GM19023 (cell line): ENCODE measurements around the gene ABHD2.
"Not testable (repeated sequence)": the region's sequence is repeated elsewhere in the genome, so short reads cannot be mapped to it uniquely, and the experiment has no call there.

ENCODE experiments used
- ATAC-seq: cut with Tn5 transposase; IDR thresholded peaks from one replicate; pipeline ENCODE4 v1.9.1; 2021; ENCODE audit warnings: mild to moderate bottlenecking, moderate library complexity; ENCODE audit not compliant: unreplicated experiment

The ABHD2 gene

DNA sequence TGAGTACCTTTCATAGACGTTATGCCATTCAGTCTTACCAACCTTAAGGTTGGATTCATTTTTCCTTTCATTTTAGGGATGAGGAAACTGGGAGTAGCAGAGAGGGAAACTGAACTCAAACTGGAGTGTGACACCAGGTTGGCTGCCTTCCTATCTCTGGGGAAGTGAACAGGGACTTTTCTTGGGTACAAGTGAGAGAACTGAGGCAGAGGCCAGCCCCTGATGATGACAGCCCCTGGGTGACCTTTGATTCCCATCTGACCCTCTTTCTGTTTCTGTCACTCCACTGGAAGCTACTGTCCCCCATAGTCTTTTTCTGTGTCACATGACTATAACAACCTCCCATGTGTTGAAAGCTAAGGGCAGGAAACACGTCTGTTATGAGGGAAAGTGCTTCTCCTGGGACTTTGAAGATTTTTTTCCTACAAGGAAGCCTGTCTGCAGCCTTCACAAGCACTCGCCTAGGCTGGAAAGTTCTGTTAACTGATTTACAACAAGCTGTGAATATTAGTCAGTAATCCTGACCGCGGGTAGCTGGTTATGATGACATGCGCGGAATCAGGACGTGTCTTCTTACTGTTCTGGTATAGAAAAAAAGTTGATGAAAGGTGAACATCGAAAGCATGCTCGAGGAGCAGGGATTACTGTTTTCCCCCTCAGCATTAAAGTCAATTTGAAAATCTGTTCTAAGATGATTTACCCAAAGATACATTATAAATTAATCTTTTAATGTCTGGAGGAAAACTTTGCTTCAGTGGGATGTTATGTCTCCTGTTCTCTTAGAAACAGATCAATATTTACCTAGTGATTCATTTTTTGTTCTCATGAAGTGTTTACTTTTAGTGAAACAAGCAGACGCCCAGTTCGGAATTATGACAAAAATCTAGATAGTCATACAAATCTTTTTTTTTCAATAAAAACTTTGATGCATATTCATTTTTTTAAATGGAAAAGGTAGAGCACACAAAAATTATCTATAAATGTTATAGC, 31.5 kb downstream of the ABHD2 start:
- no peak for ATAC-seq

DNA sequence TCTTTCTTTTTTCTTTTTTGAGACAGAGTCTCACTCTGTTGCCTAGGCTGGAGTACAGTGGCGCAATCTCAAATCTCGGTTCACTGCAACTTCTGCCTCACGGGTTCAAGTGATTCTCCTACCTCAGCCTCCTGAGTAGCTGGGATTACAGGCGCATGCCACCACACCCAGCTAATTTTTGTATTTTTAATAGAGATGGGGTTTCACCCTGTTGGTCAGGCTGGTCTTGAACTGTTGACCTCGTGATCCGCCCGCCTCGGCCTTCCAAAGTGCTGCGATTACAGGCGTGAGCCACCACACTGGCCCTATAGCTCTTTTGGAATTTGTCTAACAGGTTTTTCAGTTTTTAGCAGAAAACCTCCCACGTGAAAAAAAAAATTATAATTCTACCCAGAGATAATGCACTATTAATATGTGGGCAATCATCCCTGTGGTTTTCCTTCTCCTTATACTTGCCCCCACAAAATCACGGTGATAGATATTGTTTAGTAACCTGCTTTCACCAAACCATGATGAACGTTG, 32.3 kb downstream of the ABHD2 start:
- ATAC-seq: not testable (repeated sequence)

DNA sequence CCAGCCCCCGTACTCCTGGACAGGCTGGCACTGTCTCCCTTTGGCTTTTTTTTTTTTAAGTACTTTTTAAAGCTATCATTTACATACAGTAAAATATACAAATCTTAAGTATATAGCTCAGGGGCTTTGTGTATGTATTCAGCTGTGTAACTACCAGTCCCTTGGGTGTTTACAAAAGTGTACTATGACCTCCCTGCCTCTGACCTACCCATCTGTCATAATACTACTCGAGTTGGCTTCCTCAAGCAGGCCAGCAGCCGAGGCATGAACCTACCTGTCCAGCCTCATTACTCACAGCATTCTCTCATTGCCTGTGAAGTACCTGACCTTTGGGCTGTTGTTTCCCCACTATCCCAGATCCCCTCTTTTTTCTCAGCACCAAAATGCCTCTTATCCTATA, 33.2 kb downstream of the ABHD2 start:
- ATAC-seq: no peak

DNA sequence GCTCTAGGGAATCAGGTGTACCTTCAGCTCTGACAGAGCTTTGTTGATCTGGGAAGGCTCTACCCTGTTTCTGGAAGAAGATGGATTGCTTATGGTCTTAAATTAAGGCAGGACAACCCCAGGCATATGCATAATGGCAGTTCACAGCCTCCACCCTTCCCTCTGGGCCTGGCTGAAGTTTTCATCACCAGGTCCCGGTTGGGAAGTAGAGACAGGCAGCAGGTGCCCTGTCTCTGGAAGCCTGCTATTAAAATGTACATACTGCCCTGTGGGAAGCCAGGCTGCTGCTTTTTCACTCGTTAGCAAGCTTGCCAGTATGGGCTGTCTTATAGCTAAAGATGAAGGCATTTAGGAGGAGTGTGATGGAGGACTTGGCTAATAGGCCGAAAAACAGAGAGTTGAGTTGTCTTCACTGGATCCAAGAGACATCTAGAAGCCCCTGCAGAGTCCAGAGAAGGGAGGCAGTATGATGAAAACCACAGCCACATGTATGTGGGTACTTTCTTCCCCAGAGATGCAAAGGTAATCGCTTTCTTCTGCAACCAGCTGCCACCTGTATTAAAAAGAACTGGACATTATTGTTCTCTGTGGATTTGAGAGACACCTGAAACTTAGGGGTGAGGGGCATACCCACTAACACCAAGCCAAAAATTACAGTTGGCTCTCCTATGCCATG, 34.4 kb downstream of the ABHD2 start:
- ATAC-seq: no peak

DNA sequence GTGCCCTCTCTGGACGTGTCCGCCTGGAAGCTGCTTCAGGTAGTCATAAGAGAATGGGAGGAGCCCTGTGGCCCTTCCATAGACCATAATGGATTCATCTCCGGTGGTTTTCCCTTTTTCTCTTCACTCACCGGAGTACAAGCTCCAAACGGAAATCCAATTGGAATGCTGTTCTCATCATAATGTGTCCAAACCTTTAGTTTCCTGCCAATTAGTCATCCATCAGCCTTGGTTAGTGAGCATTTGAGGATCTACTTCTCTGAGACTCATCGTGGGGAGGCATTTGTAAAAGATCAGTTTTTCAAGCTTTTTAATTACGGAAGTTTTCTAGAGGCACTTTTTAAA, 34.9 kb downstream of the ABHD2 start:
- ATAC-seq: no peak

DNA sequence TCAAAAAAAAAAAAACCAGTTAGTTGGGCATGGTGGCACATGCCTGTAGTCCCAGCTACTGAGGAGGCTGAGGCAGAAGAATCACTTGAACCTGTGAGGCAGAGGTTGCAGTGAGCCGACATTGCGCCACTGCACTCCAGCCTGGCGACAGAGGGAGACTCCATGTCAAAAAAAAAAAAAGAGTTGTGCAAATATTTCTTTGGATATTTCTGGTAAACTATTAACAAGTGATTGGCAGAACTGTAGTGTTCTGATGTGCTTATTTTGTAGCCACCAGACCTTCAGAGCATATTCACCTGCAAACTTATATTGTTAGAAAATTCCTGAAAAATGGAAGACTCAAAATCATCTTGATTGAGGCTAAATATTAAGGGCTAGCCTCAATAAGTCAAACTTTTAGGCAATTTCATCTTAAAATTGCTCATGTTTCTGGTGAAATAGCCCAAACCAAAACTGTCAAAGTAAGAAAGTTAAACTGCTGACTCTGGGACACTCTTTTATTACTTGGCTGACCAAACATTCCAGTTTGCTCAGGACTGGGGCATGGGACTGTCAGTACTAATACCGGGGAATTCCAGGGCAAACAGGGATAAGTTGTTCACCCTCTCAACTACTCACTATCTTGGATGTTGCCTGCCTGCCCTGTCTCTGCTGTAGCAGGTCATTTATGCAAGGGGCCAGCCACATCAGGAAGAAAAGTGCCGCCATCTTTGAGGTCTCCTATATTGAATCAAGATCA, 37.0 kb downstream of the ABHD2 start:
- no peak for ATAC-seq

DNA sequence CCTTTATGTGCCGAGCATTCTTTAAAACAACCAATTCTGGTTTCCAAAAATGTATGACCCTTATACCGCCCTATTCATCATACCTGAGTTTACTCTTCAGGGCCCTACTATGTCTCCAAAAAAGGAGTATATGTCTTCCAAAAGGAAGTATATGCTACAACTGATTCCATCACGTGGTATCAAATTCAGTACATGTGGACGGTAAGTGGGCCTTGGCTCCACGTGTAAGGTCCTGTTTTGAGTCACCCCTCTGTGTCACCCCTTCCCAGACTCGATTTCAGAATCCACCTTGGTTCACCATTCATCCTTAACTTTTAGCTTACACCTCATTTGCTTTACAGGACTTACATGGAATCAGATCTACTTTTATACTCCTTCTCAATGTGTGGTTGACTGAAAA, 37.8 kb downstream of the ABHD2 start:
- no peak for ATAC-seq

DNA sequence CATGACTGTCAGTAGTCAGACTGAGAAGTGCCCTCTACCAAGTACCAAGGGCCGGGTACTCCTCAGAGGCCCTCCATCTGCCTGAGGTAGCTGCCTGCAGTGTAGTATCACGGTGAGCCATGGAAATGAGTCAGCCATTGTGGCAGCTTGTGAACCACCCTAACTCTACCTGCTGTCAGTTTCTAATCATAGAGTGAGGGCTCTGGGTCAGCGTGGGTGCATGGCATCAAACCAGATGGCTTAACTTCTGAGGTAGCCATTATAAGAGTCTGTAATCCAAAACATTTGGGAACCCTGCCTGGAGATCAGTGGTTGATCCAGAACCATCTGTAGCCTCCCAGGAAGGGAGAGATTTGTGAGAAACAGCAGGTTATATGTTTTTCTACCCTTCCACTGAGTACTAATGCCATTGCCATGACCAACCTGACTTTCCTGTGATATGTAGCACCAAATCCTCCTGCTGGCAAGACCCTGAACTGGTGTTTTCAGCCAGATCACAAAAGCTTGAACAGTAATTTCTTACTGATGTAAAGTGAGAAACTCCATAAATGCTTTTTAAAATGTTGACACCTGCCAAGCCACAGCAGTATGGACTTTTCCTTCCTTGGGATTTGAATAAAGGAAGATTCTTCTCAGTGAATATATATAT, 38.9 kb downstream of the ABHD2 start:
- no peak for ATAC-seq

DNA sequence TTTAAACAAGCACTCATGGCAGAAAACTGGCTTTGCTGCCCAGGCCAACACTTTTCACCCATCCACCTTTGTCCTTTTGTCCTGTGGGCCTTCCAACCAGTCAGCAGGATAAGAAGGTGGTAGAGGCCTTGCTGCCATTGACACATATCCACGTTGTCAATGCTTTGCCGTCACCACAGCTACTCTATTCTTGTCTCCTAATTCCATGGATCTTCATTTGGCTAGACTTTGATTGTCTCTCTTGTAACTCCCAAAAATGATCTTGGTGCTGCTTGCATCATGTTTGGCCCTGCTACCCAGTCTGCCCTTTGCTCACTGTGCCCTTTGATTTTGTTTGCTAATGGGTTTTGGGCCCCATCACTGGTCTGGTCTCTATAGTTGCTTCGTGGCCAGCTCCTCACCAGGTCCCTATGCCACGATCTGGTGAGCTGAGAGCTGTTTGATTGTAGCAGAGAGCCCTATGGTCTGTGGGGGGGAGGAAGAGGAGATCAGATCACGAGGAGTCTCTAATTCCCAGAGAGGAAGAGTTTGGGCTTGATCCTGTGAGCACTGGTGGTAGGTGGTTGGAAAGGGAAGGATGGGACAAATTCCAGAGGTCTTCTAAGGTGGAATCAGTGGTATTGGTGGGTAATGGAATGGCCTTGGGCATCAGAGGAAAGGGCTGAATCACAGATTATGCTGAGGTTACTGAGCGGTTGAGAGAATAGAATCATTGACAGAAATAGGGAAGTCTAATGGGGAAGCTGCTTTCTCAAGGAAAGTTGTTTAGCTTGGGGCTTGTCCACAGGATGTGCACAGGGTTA, 40.3 kb downstream of the ABHD2 start:
- no peak for ATAC-seq

DNA sequence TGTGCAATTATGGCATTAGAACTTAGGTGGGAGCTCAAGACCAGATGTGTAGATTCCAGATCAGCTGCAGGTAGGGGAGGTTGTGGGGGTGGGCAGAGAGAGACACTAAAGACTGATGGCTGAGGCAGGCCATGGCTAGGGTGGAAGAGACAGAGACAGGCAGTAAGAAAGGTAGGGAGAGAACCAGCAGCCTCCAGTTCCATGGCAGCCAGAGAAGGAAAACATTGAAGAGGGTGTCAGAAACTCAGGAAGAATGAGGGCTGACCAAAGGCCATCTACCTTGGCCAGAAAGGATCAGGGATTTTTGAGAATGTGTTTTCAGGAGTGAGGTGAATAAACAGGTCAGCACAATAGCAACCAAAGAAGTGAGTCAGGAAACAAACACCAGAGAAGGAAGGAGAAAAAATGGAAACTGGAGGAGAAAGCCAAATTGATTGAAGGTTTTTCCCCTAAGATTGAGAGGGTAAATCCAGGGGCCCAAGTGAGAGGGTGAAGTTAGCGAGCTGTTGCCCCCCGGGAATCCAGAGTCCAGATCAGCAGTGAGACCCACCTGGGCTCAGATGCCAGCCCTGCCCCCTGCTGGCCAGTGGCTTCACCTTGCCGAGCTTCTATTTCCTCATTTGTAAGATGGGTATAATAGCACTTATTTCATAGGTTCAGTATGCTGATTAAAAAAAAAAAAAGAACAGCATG, 41.0 kb downstream of the ABHD2 start:
- no peak for ATAC-seq

DNA sequence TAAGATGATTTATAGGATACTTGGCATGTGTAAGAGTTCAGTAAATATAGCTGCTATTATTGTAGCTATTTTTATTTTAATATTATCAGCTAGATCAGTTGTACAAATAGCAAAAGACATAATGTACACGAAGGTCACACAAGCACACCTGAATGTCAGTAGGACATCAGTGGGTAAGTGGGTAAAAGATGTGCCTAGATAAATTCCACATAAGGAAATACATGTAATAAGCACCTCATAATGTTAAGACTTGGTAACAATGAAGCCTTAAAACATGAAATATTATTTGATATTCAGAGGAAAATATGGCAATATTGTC, 41.5 kb downstream of the ABHD2 start:
- no peak for ATAC-seq

DNA sequence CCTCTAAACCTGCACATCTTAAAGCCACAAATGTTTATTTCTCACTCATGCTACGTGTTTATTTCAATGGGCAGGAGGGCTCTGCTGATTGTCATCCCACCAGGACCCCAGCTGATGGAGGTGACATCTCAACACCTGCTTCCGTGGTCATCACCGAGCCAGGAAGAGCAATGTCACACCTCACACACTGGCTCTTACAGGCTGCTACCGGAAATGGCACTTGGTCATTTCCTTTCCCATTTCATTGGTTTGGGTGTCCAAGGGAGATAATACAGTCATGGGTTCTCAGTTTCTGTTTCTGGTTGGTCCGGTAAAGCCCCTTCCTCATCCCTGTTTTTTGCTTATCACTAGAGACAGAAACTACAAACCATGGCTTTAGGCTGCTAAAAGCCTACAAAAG, 41.9 kb downstream of the ABHD2 start:
- ATAC-seq: no peak

DNA sequence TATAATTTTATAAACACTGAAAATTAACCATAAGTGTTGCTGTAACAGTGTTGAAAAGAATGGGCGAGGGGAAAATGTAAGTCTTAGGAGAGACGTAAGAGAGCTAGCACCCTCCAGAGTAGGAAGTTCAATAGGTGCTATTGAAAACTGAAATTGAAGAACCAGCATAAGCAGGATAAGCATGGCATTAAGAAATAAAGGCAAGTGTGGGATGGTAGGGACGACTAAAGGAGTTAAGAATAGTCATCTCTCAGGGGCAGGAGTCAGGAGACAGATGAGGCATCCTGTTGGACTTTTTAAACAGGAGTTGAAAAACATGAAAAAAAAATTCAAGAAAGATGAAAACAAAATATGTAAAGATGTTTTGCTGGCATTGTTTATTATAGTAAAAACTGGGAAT, 43.5 kb downstream of the ABHD2 start:
- ATAC-seq: no peak

DNA sequence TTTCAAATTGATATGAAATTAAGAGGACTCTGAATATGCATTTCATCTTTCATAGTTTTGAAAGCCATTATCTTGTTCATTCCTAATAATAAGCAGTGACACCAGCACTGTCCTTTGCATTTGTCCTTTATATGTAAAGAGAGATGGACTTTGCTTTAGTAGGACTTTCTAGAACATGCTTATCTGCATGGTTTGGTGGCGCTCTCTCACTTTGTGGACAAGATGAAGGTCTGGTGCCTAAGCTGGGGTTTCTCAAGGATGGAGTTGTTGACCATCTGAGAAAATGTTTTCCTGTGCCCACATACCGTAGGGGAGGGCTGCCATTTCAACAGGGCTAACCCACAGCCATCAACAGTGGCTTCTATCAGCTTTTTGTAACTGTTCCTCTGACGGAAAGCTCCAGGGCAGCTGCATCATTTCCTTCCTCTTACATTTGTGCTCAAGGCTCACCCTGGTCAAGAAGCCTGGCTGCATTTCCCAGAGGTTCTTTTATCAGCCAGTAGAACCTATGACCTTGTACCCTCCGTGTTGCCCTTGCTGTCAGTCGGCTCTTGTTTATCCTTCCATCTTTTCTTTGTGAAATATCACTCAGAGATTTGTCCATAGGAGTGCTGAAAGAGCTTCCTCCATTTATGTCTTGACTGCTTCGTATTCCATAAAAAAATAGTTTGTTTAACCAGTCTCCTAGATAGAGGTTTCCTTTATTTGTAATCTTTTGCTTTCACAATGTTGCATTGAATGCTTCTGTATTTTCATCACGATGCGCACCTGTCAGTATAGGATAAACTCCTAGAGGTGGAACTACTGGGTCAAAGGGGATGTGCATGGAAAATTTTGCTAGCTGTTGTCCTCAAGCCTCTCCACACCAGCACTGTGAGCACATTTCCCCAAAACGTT, 44.6 kb downstream of the ABHD2 start:
- ATAC-seq: no peak

DNA sequence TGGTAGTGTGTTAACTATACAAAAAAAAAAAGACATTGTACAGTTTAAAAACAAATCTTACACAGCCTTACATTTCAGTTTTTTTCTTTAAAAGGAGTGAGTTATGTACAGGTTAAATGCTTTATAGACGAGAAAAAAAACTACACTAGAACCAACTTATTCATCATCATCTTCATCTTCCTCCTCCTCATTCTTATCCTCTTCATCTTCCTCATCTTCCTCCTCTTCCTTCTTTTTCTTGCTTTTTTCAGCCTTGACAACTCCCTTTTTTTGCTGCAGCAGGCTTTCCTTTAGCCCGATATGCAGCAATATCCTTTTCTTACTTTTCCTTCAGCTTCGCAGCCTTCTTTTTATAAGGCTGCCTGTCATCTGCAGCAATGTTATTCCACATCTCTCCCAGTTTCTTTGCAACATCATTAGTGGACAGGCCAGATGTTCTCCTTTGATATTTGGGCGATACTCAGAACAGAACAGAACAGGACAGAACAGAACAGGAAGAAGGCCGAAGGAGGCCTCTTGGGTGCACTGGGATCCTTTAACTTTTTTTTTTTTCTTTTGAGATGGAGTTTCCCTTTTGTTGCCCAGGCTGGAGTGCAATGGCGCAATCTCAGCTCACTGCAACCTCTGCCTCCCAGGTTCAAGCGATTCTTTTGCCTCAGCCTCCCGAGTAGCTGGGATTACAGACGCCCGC, 47.3 kb downstream of the ABHD2 start:
- ATAC-seq: not testable (repeated sequence)

DNA sequence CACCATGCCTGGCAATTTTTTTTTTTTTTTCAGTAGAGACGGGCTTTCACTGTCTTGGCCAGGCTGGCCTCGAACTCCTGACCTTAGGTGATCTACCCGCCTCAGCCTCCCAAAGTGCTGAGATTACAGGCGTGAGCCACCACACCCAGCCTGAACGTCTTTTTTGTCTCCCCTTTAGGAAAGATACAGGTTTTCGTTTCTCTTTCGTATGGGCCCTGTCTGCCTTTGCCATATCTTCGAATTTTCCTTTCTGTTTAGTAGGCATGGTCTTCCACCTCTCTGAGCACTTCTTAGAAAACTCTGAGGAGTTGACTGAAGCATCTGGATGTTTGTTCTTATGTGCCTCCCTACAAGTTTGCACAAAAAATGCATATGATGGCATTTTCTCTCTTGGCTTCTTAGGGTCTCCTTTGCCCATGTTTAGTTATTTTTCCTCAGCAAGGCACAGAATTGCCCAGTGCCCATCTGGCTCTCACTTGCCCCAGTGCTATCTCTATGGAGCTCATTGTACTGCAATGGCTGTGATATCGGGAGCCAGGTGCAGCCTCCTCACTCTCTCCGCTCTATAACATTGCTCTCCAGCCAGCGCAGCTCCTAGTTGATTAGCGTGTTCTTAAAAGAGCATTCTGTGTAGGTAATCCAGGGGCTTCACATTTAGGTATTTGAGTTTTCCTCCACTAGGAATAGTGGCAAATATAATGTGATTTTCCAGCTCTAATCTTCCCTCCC, 48.0 kb downstream of the ABHD2 start:
- no peak for ATAC-seq
